CD4-positive, CD25-positive, alpha-beta regulatory T cell (primary cell): Measurements from ENCODE around the gene SLC6A6. TPM values are rescaled to one million over a fixed set of nuclear protein-coding genes. Genes with fewer than 3 reads are reported as not detected.

Experiments used
- ATAC-seq, 2 donors: fragments of 150-1000 bp; cut with Tn5 transposase; one replicate each; pipeline ENCODE4 v1.10.0; 2021; ENCODE audit warnings: low read depth in 2 of 2, moderate number of reproducible peaks in 2 of 2, moderate library complexity in 1 of 2
- DNase-seq, 3 donors: peaks; one replicate each; pipeline versions ENCODE4 v3.0.0 to v3.0.0-alpha.2; 2012 to 2022; ENCODE audit warnings: mixed read lengths in 1 of 3
- H3K27ac ChIP-seq: one replicate; pipeline ENCODE4 v1.7.0; 2013; ENCODE audit warnings: mild to moderate bottlenecking, low read length; ENCODE audit not compliant: insufficient read depth, poor library complexity, severe bottlenecking
- H3K27me3 ChIP-seq: one replicate; pipeline ENCODE4 v1.7.0; 2013; ENCODE audit warnings: low read length; ENCODE audit not compliant: control insufficient read depth, insufficient read depth
- H3K36me3 ChIP-seq: one replicate; pipeline ENCODE4 v1.7.0; 2013; ENCODE audit warnings: mild to moderate bottlenecking, low read length, moderate library complexity; ENCODE audit not compliant: control insufficient read depth, insufficient read depth
- H3K4me1 ChIP-seq: 2 replicates; pipeline ENCODE4 v1.7.0; 2013; ENCODE audit warnings: mild to moderate bottlenecking, low read length; ENCODE audit not compliant: insufficient read depth, control insufficient read depth, poor library complexity, severe bottlenecking
- H3K4me3 ChIP-seq: one replicate; pipeline ENCODE4 v1.7.0; 2013; ENCODE audit warnings: low read depth, mild to moderate bottlenecking, low read length, moderate library complexity
- H3K9me3 ChIP-seq, 2 experiments: 1 replicate in 1 of 2; 2 replicates in 1 of 2; pipeline ENCODE4 v1.7.0; 2013; ENCODE audit warnings: low read length in 2 of 2, mild to moderate bottlenecking in 1 of 2, moderate library complexity in 1 of 2; ENCODE audit not compliant: control insufficient read depth in 2 of 2
- H3K27ac Mint-ChIP-seq, 3 donors: one replicate each; pipeline ENCODE4 v1.8.0; 2020 to 2022; ENCODE audit warnings: mild to moderate bottlenecking in 3 of 3, mixed read lengths in 3 of 3, moderate library complexity in 2 of 3
- H3K27me3 Mint-ChIP-seq: one replicate; pipeline ENCODE4 v1.8.0; 2022; ENCODE audit warnings: mild to moderate bottlenecking, mixed read lengths
- H3K36me3 Mint-ChIP-seq: one replicate; pipeline ENCODE4 v1.8.0; 2020; ENCODE audit warnings: mixed read lengths
- H3K4me1 Mint-ChIP-seq, 4 donors: one replicate each; pipeline ENCODE4 v1.8.0; 2020 to 2022; ENCODE audit warnings: mixed read lengths in 4 of 4, mild to moderate bottlenecking in 1 of 4
- H3K4me3 Mint-ChIP-seq, 4 donors: one replicate each; pipeline ENCODE4 v1.8.0; 2020 to 2022; ENCODE audit warnings: mild to moderate bottlenecking in 4 of 4, mixed read lengths in 4 of 4, moderate library complexity in 3 of 4
- H3K9me3 Mint-ChIP-seq, 7 donors: one replicate each; pipeline ENCODE4 v1.8.0; 2020 to 2022; ENCODE audit warnings: mixed read lengths in 7 of 7, mild to moderate bottlenecking in 3 of 7, moderate library complexity in 2 of 7
- polyA plus RNA-seq, 4 donors: library from polyadenylated mRNA; unstranded; fragments of 300-500 nt; fragmentation: Illumina TruSeq; gene quantifications; one replicate each; pipeline ENCODE4 v1.2.3, GENCODE V29; 2021
- total RNA-seq: library from RNA; stranded (reverse); gene quantifications from one replicate; pipeline ENCODE4 v1.2.3, GENCODE V29; 2022

SLC6A6 gene
- total and polyA plus RNA-seq, 5 donors from 2014 or later: 6.9 to 73.3 (median 9.1) TPM

GRCh38 chr3:14374444-14374883 is 27.9 kb upstream of the SLC6A6 start:
- Mint-ChIP-seq H3K27me3 (no peaks in the 10 kb centered on the region), H3K4me3 (no peak overlapping the region), H3K36me3 (no peaks in the 10 kb centered on the region), H3K4me1 (peaks cover 5 to 20% (median 9%) of the 10 kb centered on the region in 4 donors), H3K27ac (no peak overlapping the region), H3K9me3 (no peaks in the 10 kb centered on the region)
- Histone ChIP-seq H3K36me3 (no peaks in the 10 kb centered on the region), H3K9me3 (no peaks in the 10 kb centered on the region), H3K27ac (no peak overlapping the region), H3K4me3 (no peak overlapping the region), H3K4me1 (peaks cover 13% of the 10 kb centered on the region), H3K27me3 (no peaks in the 10 kb centered on the region)
- DNase-seq (no peak), ATAC-seq (no peak)

GRCh38 chr3:14375192-14375591 is 27.2 kb upstream of the SLC6A6 start:
- Mint-ChIP-seq H3K27ac (no peak overlapping the region), H3K4me3 (peak overlapping the region in 1 of 4 donors; percentile 77)
- no peaks in the 10 kb centered on the region for H3K27me3 ChIP-seq

GRCh38 chr3:14376348-14377043 is 25.9 kb upstream of the SLC6A6 start:
- no peaks in the 10 kb centered on the region for H3K9me3 ChIP-seq
- no peaks in the 10 kb centered on the region for H3K36me3 ChIP-seq
- no peak overlapping the region for H3K27ac ChIP-seq
- H3K4me3 ChIP-seq: no peak overlapping the region
- ATAC-seq (no peak), DNase-seq (no peak)
- Mint-ChIP-seq H3K4me1 (peaks cover 0 to 16% (median 11%) of the 10 kb centered on the region in 4 donors), H3K4me3 (no peak overlapping the region), H3K27ac (no peak overlapping the region), H3K9me3 (no peaks in the 10 kb centered on the region), H3K27me3 (no peaks in the 10 kb centered on the region), H3K36me3 (no peaks in the 10 kb centered on the region)
- peaks cover 10% of the 10 kb centered on the region for H3K4me1 ChIP-seq
- H3K27me3 ChIP-seq: no peaks in the 10 kb centered on the region

More at GRCh38 chr3:14375192-14375591, 27.2 kb upstream of the SLC6A6 start:
- ATAC-seq: no peak
- no peak for DNase-seq
- Histone ChIP-seq H3K4me1 (peaks cover 10% of the 10 kb centered on the region), H3K9me3 (no peaks in the 10 kb centered on the region), H3K4me3 (no peak overlapping the region), H3K27ac (no peak overlapping the region), H3K36me3 (no peaks in the 10 kb centered on the region)
- no peaks in the 10 kb centered on the region for H3K9me3 Mint-ChIP-seq
- peaks cover under 1 to 16% (median 9%) of the 10 kb centered on the region in 4 donors for H3K4me1 Mint-ChIP-seq
- no peaks in the 10 kb centered on the region for H3K36me3 Mint-ChIP-seq
- no peaks in the 10 kb centered on the region for H3K27me3 Mint-ChIP-seq

GRCh38 chr3:14377044-14377837 is 25.2 kb upstream of the SLC6A6 start:
- peaks cover 0 to 16% (median 11%) of the 10 kb centered on the region in 4 donors for H3K4me1 Mint-ChIP-seq
- Histone ChIP-seq H3K9me3 (no peaks in the 10 kb centered on the region), H3K27ac (no peak overlapping the region), H3K4me3 (no peak overlapping the region), H3K27me3 (no peaks in the 10 kb centered on the region), H3K4me1 (peaks cover 10% of the 10 kb centered on the region), H3K36me3 (no peaks in the 10 kb centered on the region)
- H3K27ac Mint-ChIP-seq: peak overlapping the region; percentile 85 to 87 (median 86)
- H3K27me3 Mint-ChIP-seq: no peaks in the 10 kb centered on the region
- DNase-seq (no peak), ATAC-seq (no peak)
- no peaks in the 10 kb centered on the region for H3K9me3 Mint-ChIP-seq
- H3K36me3 Mint-ChIP-seq: no peaks in the 10 kb centered on the region
- H3K4me3 Mint-ChIP-seq: no peak overlapping the region

- no peak overlapping the region for H3K4me3 Mint-ChIP-seq
- H3K9me3 Mint-ChIP-seq: no peaks in the 10 kb centered on the region
- H3K27ac Mint-ChIP-seq: peak overlapping the region; percentile 85 to 87 (median 86)
- Histone ChIP-seq H3K4me1 (peaks cover 10% of the 10 kb centered on the region), H3K27me3 (no peaks in the 10 kb centered on the region), H3K36me3 (no peaks in the 10 kb centered on the region), H3K9me3 (no peaks in the 10 kb centered on the region), H3K27ac (no peak overlapping the region), H3K4me3 (no peak overlapping the region)
- ATAC-seq (peak; percentile 67 to 68), DNase-seq (peak in 2 of 3 donors; percentile 16 to 65)
- H3K4me1 Mint-ChIP-seq: peaks cover 0 to 16% (median 11%) of the 10 kb centered on the region in 4 donors
- H3K27me3 Mint-ChIP-seq: no peaks in the 10 kb centered on the region
- no peaks in the 10 kb centered on the region for H3K36me3 Mint-ChIP-seq
These were observed 24.6 kb upstream of the SLC6A6 start for GRCh38 chr3:14377838-14378169.

GRCh38 chr3:14378415-14378814 is 24.0 kb upstream of the SLC6A6 start:
- Histone ChIP-seq H3K4me1 (peaks cover 10% of the 10 kb centered on the region), H3K27ac (no peak overlapping the region), H3K36me3 (no peaks in the 10 kb centered on the region), H3K9me3 (no peaks in the 10 kb centered on the region), H3K27me3 (no peaks in the 10 kb centered on the region), H3K4me3 (no peak overlapping the region)
- H3K9me3 Mint-ChIP-seq: no peaks in the 10 kb centered on the region
- no peaks in the 10 kb centered on the region for H3K27me3 Mint-ChIP-seq
- no peaks in the 10 kb centered on the region for H3K36me3 Mint-ChIP-seq
- DNase-seq (no peak), ATAC-seq (no peak)
- H3K4me1 Mint-ChIP-seq: peaks cover 0 to 16% (median 11%) of the 10 kb centered on the region in 4 donors
- H3K27ac Mint-ChIP-seq: no peak overlapping the region
- no peak overlapping the region for H3K4me3 Mint-ChIP-seq

GRCh38 chr3:14379843-14380242 is 22.6 kb upstream of the SLC6A6 start:
- DNase-seq (no peak), ATAC-seq (no peak)
- Histone ChIP-seq H3K4me3 (no peak overlapping the region), H3K4me1 (peaks cover 10% of the 10 kb centered on the region), H3K27ac (no peak overlapping the region), H3K27me3 (no peaks in the 10 kb centered on the region), H3K9me3 (no peaks in the 10 kb centered on the region), H3K36me3 (no peaks in the 10 kb centered on the region)
- Mint-ChIP-seq H3K36me3 (no peaks in the 10 kb centered on the region), H3K4me1 (peaks cover 0 to 16% (median 11%) of the 10 kb centered on the region in 4 donors), H3K27ac (no peak overlapping the region), H3K9me3 (no peaks in the 10 kb centered on the region), H3K27me3 (no peaks in the 10 kb centered on the region), H3K4me3 (no peak overlapping the region)
